HepG2 (cell line): ENCODE results near the gene TCFL5. TPM values are rescaled to one million over a fixed set of nuclear protein-coding genes. Genes with fewer than 3 reads are reported as not detected.

ENCODE experiments used
- ATF7 ChIP-seq, 2 experiments: fragments of 450-650 bp in 1 of 2; sonication (generic) in 1 of 2; formaldehyde crosslinking in 1 of 2; IDR thresholded peaks; 2 replicates each; pipeline versions ENCODE4 v1.4.0 to v1.6.1; 2016 to 2020; ENCODE audit warnings: antibody characterized with exemption in 1 of 2, mild to moderate bottlenecking in 1 of 2, missing genetic modification reagents in 1 of 2
- IRF2 ChIP-seq: IDR thresholded peaks from 2 replicates; pipeline ENCODE4 v1.6.1; 2018; ENCODE audit warnings: missing genetic modification reagents, missing compliant biosample characterization
- JUN ChIP-seq: sonication (generic); formaldehyde crosslinking; IDR thresholded peaks from 2 replicates; pipeline ENCODE4 v1.4.0; 2020; ENCODE audit warnings: mild to moderate bottlenecking, missing genetic modification reagents
- KDM6A ChIP-seq: IDR thresholded peaks from 2 replicates; pipeline ENCODE4 v1.6.1; 2016; ENCODE audit warnings: low read depth
- NFYC ChIP-seq: IDR thresholded peaks from 2 replicates; pipeline ENCODE4 v1.6.1; 2016; ENCODE audit warnings: missing genetic modification reagents, missing compliant biosample characterization
- POLR2A ChIP-seq, 2 experiments: IDR thresholded peaks; 2 replicates each; pipeline ENCODE4 v1.6.1; 2011; ENCODE audit warnings: low read depth in 2 of 2, low read length in 2 of 2, mild to moderate bottlenecking in 1 of 2, moderate library complexity in 1 of 2; ENCODE audit not compliant: insufficient read depth in 1 of 2
- TRIM24 ChIP-seq: sonication (generic); formaldehyde crosslinking; IDR thresholded peaks from 2 replicates; pipeline ENCODE4 v1.8.0; 2022; ENCODE audit warnings: mild to moderate bottlenecking, missing genetic modification reagents
- ZNF383 ChIP-seq: sonication (generic); formaldehyde crosslinking; IDR thresholded peaks from 2 replicates; pipeline ENCODE4 v1.4.0; 2020; ENCODE audit warnings: missing genetic modification reagents, mild to moderate bottlenecking, borderline replicate concordance
- ZNF652 ChIP-seq: IDR thresholded peaks from 2 replicates; pipeline ENCODE4 v1.6.1; 2016; ENCODE audit warnings: low read depth, borderline replicate concordance
- ZNF766 ChIP-seq: sonication (generic); formaldehyde crosslinking; IDR thresholded peaks from 2 replicates; pipeline ENCODE4 v1.5.0; 2020; ENCODE audit warnings: missing genetic modification reagents, borderline replicate concordance
- ZNF83 ChIP-seq: sonication (generic); formaldehyde crosslinking; IDR thresholded peaks from 2 replicates; pipeline ENCODE4 v1.4.0; 2020; ENCODE audit warnings: missing genetic modification reagents, mild to moderate bottlenecking, borderline replicate concordance
- polyA plus RNA-seq, 8 experiments: library from polyadenylated mRNA; depleted of rRNA in 3 of 8; stranded (reverse) in 7 of 8; unstranded in 1 of 8; fragments of >200 nt; fragmentation: Illumina TruSeq in 4 of 8; extraction: Trizol in 4 of 8; gene quantifications; 2 replicates each; pipeline versions ENCODE4 v1.2.1 to v1.2.3, GENCODE V29; 2011 to 2016; ENCODE audit warnings: low read depth in 4 of 8, missing spikeins in 1 of 8, mixed read lengths in 1 of 8; ENCODE audit not compliant: insufficient read depth in 1 of 8
- total RNA-seq, 5 experiments: library from RNA; depleted of rRNA; stranded (reverse); fragments of >200 nt; fragmentation: Illumina TruSeq; extraction: Trizol; gene quantifications; 2 replicates each; pipeline ENCODE4 v1.2.3, GENCODE V29; 2016; ENCODE audit warnings: low read depth in 1 of 5
- TF ChIP-seq, protein P1 (sequence below): sonication (generic); formaldehyde crosslinking; IDR thresholded peaks from 2 replicates; pipeline ENCODE4 v1.5.1; 2020; ENCODE audit warnings: missing genetic modification reagents, mild to moderate bottlenecking, borderline replicate concordance
- TF ChIP-seq, protein P2 (sequence below): sonication (generic); formaldehyde crosslinking; IDR thresholded peaks from 2 replicates; pipeline ENCODE4 v1.8.0; 2022; ENCODE audit warnings: mild to moderate bottlenecking, missing genetic modification reagents, moderate library complexity
- TF ChIP-seq, protein P3 (sequence below): IDR thresholded peaks from 2 replicates; pipeline ENCODE4 v1.6.1; 2016; ENCODE audit warnings: mild to moderate bottlenecking, missing biosample characterization, missing genetic modification reagents
- TF ChIP-seq, protein P4 (sequence below): IDR thresholded peaks from 2 replicates; pipeline ENCODE4 v1.6.1; 2016; ENCODE audit warnings: missing compliant biosample characterization, missing genetic modification reagents, borderline replicate concordance
- TF ChIP-seq, protein P5 (sequence below): sonication (generic); formaldehyde crosslinking; conservative IDR thresholded peaks from 2 replicates; pipeline ENCODE4 v1.5.0; 2020; ENCODE audit warnings: missing genetic modification reagents
- TF ChIP-seq, protein P6 (sequence below): sonication (generic); formaldehyde crosslinking; conservative IDR thresholded peaks from 2 replicates; pipeline ENCODE4 v1.4.0; 2020; ENCODE audit warnings: missing genetic modification reagents
- TF ChIP-seq, protein P7 (sequence below): sonication (generic); formaldehyde crosslinking; IDR thresholded peaks from 2 replicates; pipeline ENCODE4 v1.8.0; 2022; ENCODE audit warnings: missing genetic modification reagents, mild to moderate bottlenecking, moderate library complexity, borderline replicate concordance

Gene TCFL5
- total and polyA plus RNA-seq, 2 of the 13 experiments (the other 11 are each of a cell fraction or from before 2014, with no cell fraction given): 14.8 to 20.0 TPM

DNA sequence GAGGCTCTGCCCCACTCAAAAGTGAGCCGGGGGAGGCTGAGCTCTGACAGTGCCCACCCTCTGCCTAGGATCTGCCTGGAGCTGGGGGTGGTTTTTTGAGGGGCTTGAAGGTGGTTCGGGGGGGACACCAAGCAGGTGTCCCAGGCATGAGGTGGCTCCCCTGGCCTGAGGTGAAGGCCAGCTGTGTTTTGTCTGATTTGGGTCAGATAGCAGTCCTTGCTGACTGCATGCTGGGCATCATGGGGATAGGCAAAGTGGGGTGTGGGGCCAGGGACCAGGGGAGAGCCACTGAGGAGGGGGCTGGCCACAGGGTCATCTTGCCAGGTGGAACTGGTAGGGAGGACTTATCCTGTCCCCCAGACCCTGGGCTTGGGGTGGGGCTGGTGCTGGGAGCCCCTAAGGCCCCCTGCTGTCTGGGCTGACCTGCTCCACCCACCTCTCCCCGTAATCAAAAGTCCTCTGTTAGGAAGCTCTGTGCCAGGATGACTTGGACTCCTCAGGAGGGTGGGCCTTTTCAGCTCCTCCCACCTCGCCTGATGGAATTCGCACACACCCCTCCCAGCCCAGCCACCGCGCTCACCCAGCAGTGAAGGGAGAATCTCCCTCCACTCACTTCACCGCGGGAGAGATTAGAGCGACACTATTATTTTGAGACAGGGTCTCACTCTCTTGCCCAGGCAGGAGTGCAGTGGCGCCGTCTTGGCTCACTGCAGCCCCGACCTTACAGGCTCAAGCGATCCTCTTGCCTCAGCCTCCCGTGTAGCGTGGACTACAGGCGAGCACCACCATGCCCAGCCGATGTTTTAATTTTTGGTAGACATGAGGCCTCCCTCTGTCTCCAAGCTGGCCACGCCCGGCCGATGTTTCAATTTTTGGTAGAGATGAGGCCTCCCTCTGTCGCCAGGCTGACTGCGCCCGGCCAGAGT, 46.3 kb downstream of the TCFL5 start (continued):
- 0 out of 2 replicates have a peak, but pooled peaks have one; percentile 15 for TF ChIP-seq IRF2 (CRISPR knock-in tag)
- TF ChIP-seq ATF7 (IDR thresholded peaks at IDR 0.05): no peak
- 0 out of 2 replicates have a peak, but pooled peaks have one; percentile 12 for TF ChIP-seq ATF7 (CRISPR knock-in tag; IDR thresholded peaks at IDR 0.05)
- TF ChIP-seq ZNF766: 0 out of 2 replicates have a peak, but pooled peaks have one; percentile 19
- TF ChIP-seq, protein P1, sequence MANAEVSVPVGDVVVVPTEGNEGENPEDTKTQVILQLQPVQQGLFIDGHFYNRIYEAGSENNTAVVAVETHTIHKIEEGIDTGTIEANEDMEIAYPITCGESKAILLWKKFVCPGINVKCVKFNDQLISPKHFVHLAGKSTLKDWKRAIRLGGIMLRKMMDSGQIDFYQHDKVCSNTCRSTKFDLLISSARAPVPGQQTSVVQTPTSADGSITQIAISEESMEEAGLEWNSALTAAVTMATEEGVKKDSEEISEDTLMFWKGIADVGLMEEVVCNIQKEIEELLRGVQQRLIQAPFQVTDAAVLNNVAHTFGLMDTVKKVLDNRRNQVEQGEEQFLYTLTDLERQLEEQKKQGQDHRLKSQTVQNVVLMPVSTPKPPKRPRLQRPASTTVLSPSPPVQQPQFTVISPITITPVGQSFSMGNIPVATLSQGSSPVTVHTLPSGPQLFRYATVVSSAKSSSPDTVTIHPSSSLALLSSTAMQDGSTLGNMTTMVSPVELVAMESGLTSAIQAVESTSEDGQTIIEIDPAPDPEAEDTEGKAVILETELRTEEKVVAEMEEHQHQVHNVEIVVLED (CRISPR knock-in tag): no peak
- no peak for TF ChIP-seq ZNF652
- TF ChIP-seq ZNF83 (CRISPR knock-in tag): no peak
- TF ChIP-seq KDM6A: no peak
- TF ChIP-seq, protein P2, sequence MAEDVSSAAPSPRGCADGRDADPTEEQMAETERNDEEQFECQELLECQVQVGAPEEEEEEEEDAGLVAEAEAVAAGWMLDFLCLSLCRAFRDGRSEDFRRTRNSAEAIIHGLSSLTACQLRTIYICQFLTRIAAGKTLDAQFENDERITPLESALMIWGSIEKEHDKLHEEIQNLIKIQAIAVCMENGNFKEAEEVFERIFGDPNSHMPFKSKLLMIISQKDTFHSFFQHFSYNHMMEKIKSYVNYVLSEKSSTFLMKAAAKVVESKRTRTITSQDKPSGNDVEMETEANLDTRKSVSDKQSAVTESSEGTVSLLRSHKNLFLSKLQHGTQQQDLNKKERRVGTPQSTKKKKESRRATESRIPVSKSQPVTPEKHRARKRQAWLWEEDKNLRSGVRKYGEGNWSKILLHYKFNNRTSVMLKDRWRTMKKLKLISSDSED (CRISPR knock-in tag): no peak
- no peak for TF ChIP-seq NFYC (CRISPR knock-in tag)
- TF ChIP-seq, protein P3, sequence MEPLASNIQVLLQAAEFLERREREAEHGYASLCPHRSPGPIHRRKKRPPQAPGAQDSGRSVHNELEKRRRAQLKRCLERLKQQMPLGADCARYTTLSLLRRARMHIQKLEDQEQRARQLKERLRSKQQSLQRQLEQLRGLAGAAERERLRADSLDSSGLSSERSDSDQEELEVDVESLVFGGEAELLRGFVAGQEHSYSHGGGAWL (CRISPR knock-in tag): peak; percentile 20; the same call in 1 of the 2 replicates
- TF ChIP-seq, protein P4, sequence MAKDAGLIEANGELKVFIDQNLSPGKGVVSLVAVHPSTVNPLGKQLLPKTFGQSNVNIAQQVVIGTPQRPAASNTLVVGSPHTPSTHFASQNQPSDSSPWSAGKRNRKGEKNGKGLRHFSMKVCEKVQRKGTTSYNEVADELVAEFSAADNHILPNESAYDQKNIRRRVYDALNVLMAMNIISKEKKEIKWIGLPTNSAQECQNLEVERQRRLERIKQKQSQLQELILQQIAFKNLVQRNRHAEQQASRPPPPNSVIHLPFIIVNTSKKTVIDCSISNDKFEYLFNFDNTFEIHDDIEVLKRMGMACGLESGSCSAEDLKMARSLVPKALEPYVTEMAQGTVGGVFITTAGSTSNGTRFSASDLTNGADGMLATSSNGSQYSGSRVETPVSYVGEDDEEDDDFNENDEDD (CRISPR knock-in tag): no peak; the same call in 1 of the 2 replicates
- TF ChIP-seq, protein P5, sequence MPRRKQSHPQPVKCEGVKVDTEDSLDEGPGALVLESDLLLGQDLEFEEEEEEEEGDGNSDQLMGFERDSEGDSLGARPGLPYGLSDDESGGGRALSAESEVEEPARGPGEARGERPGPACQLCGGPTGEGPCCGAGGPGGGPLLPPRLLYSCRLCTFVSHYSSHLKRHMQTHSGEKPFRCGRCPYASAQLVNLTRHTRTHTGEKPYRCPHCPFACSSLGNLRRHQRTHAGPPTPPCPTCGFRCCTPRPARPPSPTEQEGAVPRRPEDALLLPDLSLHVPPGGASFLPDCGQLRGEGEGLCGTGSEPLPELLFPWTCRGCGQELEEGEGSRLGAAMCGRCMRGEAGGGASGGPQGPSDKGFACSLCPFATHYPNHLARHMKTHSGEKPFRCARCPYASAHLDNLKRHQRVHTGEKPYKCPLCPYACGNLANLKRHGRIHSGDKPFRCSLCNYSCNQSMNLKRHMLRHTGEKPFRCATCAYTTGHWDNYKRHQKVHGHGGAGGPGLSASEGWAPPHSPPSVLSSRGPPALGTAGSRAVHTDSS (CRISPR knock-in tag): no peak
- TF ChIP-seq, protein P6, sequence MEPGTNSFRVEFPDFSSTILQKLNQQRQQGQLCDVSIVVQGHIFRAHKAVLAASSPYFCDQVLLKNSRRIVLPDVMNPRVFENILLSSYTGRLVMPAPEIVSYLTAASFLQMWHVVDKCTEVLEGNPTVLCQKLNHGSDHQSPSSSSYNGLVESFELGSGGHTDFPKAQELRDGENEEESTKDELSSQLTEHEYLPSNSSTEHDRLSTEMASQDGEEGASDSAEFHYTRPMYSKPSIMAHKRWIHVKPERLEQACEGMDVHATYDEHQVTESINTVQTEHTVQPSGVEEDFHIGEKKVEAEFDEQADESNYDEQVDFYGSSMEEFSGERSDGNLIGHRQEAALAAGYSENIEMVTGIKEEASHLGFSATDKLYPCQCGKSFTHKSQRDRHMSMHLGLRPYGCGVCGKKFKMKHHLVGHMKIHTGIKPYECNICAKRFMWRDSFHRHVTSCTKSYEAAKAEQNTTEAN (CRISPR knock-in tag): peak; percentile 27; the same call in 1 of the 2 replicates
- TF ChIP-seq, protein P7, sequence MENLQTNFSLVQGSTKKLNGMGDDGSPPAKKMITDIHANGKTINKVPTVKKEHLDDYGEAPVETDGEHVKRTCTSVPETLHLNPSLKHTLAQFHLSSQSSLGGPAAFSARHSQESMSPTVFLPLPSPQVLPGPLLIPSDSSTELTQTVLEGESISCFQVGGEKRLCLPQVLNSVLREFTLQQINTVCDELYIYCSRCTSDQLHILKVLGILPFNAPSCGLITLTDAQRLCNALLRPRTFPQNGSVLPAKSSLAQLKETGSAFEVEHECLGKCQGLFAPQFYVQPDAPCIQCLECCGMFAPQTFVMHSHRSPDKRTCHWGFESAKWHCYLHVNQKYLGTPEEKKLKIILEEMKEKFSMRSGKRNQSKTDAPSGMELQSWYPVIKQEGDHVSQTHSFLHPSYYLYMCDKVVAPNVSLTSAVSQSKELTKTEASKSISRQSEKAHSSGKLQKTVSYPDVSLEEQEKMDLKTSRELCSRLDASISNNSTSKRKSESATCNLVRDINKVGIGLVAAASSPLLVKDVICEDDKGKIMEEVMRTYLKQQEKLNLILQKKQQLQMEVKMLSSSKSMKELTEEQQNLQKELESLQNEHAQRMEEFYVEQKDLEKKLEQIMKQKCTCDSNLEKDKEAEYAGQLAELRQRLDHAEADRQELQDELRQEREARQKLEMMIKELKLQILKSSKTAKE: no peak
- TF ChIP-seq ZNF383 (CRISPR knock-in tag): peak; percentile 85; the same call in 1 of the 2 replicates
- no peak for TF ChIP-seq TRIM24
- peak; percentile 50 to 66 for TF ChIP-seq POLR2A (IDR thresholded peaks at IDR 0.05; ENCODE audit: insufficient read depth in 1 of 2, low read depth in 2 of 2, low read length in 2 of 2)
- no peak for TF ChIP-seq JUN (CRISPR knock-in tag)
